HG02884 (cell line): ENCODE measurements around the gene PLXNA1.

Experiments
- ATAC-seq: cut with Tn5 transposase; IDR thresholded peaks from one replicate; pipeline ENCODE4 v1.9.1; 2021; ENCODE audit warnings: mild to moderate bottlenecking, moderate library complexity; ENCODE audit not compliant: unreplicated experiment

Gene PLXNA1

DNA sequence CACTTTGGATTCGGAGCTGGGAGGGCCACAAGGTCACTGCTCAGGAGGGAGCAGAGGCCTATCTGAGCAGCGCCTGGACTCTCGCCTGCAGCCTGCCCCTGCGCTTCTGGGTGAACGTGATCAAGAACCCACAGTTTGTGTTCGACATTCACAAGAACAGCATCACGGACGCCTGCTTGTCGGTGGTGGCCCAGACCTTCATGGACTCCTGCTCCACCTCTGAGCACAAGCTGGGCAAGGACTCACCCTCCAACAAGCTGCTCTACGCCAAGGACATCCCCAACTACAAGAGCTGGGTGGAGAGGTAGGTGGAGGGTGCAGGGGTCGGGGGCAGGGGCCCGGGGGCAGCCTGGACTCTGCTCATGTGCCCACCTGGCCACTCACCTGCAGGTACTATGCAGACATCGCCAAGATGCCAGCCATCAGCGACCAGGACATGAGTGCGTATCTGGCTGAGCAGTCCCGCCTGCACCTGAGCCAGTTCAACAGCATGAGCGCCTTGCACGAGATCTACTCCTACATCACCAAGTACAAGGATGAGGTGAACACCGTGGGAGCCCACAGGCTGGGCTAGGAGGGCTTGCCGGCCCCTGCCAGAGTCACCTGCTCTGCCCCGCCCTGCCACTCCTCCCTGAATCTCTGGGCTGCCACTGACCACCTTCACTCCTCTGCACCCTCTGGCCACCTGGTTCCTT is 49.5 kb downstream of the PLXNA1 start:
- ATAC-seq: no peak
